Measurements from ENCODE around the gene LDB2.

DNA sequence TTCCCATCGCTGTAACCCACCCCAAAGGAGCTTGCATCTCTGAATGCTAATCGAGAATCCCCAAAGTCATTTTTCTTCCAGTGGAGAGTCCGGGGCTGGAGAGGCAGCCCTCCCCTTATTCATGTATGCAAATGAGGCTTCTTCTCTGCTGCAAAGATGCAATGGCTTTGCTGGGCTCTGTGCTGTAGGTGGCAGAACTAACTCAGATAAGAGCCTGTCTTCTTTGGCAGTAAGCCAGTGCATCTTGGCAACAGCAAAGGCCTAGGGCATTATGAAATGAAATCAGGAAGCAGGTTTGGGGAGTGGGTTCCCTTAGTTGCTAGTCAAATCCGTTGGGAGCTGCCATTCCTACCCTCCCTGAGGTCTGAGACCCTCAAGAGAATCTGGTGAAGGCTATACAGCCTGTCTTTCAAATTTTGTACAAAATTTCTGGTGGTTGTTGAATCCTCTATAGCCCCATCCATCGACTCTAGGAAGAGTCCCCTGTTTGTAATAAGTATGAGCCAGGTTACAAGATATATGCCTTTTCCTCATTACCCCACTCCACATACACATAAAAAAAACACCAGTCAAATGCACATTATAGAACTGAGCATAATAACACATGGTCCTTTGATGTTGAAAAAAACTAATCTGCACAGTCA, 381.5 kb downstream of the LDB2 start:
- no peak for TF ChIP-seq CTCF (conservative IDR thresholded peaks at IDR 0.05 in 1 of 2, IDR thresholded peaks at IDR 0.05 in 1 of 2; ENCODE audit: extremely low read depth in 1 of 2, insufficient read depth in 1 of 2, low read depth in 1 of 2, low read length in 2 of 2)
- TF ChIP-seq EZH2 (IDR thresholded peaks at IDR 0.05; ENCODE audit: borderline replicate concordance, low read length), result no peak
